GM23338 (cell line): ENCODE measurements around the gene RNF130.

Experiments
- EZH2 ChIP-seq: fragments of 200-600 bp; sonication (generic); IDR thresholded peaks from one replicate; pipeline ENCODE4 v1.8.0; 2017; ENCODE audit warnings: antibody characterized with exemption, mild to moderate bottlenecking, low read depth; ENCODE audit not compliant: unreplicated experiment
- EZH2phosphoT487 ChIP-seq: fragments of 200-600 bp; sonication (generic); IDR thresholded peaks from one replicate; pipeline ENCODE4 v1.8.1; 2018; ENCODE audit warnings: antibody characterized with exemption; ENCODE audit not compliant: unreplicated experiment
- JUNB ChIP-seq: IDR thresholded peaks from one replicate; pipeline ENCODE4 v1.6.1; 2016; ENCODE audit warnings: antibody characterized with exemption; ENCODE audit not compliant: unreplicated experiment
- NANOG ChIP-seq: IDR thresholded peaks from 2 replicates; pipeline ENCODE4 v1.6.1; 2016; ENCODE audit warnings: antibody characterized with exemption, borderline replicate concordance
- POLR2AphosphoS5 ChIP-seq: IDR thresholded peaks from 2 replicates; pipeline ENCODE4 v1.6.1; 2016; ENCODE audit warnings: antibody characterized with exemption, low read depth
- ZNF114 ChIP-seq: fragments of 250-450 bp; sonication (Bioruptor Pico); IDR thresholded peaks from 2 replicates; pipeline ENCODE4 v1.5.0; 2020; ENCODE audit warnings: mild to moderate bottlenecking, moderate library complexity
- ZNF331 ChIP-seq: fragments of 250-450 bp; sonication (Bioruptor Pico); IDR thresholded peaks from 2 replicates; pipeline ENCODE4 v1.5.0; 2020; ENCODE audit warnings: low read depth, mild to moderate bottlenecking, moderate library complexity
- TF ChIP-seq, protein P1 (sequence below), 2 experiments: fragments of 200-600 bp in 1 of 2; sonication (generic) in 1 of 2; conservative IDR thresholded peaks; 2 replicates each; pipeline versions ENCODE4 v1.5.1 to v1.6.1; 2016 to 2017; ENCODE audit warnings: antibody characterized with exemption in 2 of 2, low read depth in 2 of 2, mild to moderate bottlenecking in 2 of 2, moderate library complexity in 1 of 2
- TF ChIP-seq, protein P2 (sequence below): IDR thresholded peaks from 2 replicates; pipeline ENCODE4 v1.6.1; 2016; ENCODE audit warnings: antibody characterized with exemption
- TF ChIP-seq, protein P3 (sequence below): IDR thresholded peaks from one replicate; pipeline ENCODE4 v1.6.1; 2018; ENCODE audit warnings: antibody characterized with exemption; ENCODE audit not compliant: unreplicated experiment

DNA sequence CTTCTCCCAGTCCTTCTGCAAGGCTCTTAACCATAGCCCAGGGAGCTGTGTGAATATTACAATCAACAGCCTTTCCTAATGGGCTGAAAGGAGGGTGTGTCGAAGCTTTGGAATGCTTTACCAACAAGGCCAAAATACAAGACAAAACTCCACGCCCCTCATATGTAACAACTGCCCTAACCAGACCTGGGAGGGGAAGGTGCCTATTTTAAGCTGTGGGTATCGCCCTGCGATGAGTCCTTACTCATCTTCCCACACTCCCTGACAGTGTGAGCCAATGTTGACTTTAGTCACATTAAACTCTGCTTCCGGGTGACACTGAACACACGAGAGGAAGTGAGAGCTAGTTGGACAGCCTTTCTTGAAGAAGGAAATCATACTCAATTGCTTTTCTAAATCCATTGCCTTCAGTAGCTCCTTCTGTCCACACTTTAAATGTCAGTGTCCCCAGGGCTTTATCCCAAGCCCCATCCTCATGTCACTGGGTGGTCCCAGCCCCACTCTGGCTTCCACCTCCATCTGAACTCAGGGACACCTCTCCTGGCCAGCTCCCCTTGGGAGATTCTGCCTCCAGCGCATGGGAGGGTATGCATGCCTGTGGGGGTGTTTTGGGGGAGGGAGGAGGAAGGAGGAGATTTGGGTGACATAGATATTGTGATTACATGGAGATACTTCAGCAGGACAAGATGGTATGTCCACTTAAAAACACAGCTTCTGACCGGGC, 157.4 kb downstream of the RNF130 start:
- no peak for TF ChIP-seq JUNB
- no peak for TF ChIP-seq EZH2
- TF ChIP-seq, protein P1, sequence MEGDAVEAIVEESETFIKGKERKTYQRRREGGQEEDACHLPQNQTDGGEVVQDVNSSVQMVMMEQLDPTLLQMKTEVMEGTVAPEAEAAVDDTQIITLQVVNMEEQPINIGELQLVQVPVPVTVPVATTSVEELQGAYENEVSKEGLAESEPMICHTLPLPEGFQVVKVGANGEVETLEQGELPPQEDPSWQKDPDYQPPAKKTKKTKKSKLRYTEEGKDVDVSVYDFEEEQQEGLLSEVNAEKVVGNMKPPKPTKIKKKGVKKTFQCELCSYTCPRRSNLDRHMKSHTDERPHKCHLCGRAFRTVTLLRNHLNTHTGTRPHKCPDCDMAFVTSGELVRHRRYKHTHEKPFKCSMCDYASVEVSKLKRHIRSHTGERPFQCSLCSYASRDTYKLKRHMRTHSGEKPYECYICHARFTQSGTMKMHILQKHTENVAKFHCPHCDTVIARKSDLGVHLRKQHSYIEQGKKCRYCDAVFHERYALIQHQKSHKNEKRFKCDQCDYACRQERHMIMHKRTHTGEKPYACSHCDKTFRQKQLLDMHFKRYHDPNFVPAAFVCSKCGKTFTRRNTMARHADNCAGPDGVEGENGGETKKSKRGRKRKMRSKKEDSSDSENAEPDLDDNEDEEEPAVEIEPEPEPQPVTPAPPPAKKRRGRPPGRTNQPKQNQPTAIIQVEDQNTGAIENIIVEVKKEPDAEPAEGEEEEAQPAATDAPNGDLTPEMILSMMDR (conservative IDR thresholded peaks at IDR 0.05; ENCODE audit: low read depth in 2 of 2) = no peak
- TF ChIP-seq POLR2AphosphoS5 = no peak
- TF ChIP-seq ZNF114 = no peak
- TF ChIP-seq, protein P2, sequence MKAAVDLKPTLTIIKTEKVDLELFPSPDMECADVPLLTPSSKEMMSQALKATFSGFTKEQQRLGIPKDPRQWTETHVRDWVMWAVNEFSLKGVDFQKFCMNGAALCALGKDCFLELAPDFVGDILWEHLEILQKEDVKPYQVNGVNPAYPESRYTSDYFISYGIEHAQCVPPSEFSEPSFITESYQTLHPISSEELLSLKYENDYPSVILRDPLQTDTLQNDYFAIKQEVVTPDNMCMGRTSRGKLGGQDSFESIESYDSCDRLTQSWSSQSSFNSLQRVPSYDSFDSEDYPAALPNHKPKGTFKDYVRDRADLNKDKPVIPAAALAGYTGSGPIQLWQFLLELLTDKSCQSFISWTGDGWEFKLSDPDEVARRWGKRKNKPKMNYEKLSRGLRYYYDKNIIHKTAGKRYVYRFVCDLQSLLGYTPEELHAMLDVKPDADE = no peak
- TF ChIP-seq, protein P3, sequence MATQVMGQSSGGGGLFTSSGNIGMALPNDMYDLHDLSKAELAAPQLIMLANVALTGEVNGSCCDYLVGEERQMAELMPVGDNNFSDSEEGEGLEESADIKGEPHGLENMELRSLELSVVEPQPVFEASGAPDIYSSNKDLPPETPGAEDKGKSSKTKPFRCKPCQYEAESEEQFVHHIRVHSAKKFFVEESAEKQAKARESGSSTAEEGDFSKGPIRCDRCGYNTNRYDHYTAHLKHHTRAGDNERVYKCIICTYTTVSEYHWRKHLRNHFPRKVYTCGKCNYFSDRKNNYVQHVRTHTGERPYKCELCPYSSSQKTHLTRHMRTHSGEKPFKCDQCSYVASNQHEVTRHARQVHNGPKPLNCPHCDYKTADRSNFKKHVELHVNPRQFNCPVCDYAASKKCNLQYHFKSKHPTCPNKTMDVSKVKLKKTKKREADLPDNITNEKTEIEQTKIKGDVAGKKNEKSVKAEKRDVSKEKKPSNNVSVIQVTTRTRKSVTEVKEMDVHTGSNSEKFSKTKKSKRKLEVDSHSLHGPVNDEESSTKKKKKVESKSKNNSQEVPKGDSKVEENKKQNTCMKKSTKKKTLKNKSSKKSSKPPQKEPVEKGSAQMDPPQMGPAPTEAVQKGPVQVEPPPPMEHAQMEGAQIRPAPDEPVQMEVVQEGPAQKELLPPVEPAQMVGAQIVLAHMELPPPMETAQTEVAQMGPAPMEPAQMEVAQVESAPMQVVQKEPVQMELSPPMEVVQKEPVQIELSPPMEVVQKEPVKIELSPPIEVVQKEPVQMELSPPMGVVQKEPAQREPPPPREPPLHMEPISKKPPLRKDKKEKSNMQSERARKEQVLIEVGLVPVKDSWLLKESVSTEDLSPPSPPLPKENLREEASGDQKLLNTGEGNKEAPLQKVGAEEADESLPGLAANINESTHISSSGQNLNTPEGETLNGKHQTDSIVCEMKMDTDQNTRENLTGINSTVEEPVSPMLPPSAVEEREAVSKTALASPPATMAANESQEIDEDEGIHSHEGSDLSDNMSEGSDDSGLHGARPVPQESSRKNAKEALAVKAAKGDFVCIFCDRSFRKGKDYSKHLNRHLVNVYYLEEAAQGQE = no peak
- no peak for TF ChIP-seq EZH2phosphoT487
- TF ChIP-seq NANOG = no peak
- TF ChIP-seq ZNF331 (CRISPR knock-in tag) = no peak
